Measurements from ENCODE around the gene SAP25. TPM values are rescaled to one million over a fixed set of nuclear protein-coding genes. Genes with fewer than 3 reads are reported as not detected.

SAP25 gene
- total and polyA plus RNA-seq, 2 donors: 2.5 TPM; not detected in 1

- Histone ChIP-seq H3K27ac (ENCODE audit: low read depth) (no peak overlapping the region), H3K36me3 (ENCODE audit: insufficient read depth) (peaks cover 15% of the 10 kb centered on the region)
These were observed 2.2 kb upstream of the SAP25 start for GRCh38 chr7:100575746-100576383.

GRCh38 chr7:100575206-100575631, 1.5 kb upstream of the SAP25 start:
- DNase-seq (ENCODE audit: extremely low spot score): no peak
- 80% methylated on average over 14 of the region's 14 CpGs for WGBS
- H3K27ac ChIP-seq (ENCODE audit: low read depth): no peak overlapping the region
- peaks cover 15% of the 10 kb centered on the region for H3K36me3 ChIP-seq (ENCODE audit: insufficient read depth)
- H3K4me3 ChIP-seq (ENCODE audit: low read depth, low read length): no peak overlapping the region
- no peaks in the 10 kb centered on the region for H3K4me1 ChIP-seq (ENCODE audit: insufficient read depth)

More at GRCh38 chr7:100575746-100576383, 2.2 kb upstream of the SAP25 start:
- no peaks in the 10 kb centered on the region for H3K4me1 ChIP-seq (ENCODE audit: insufficient read depth)
- no peak for DNase-seq (ENCODE audit: extremely low spot score)
- 90% methylated on average over 17 of the region's 17 CpGs for WGBS
- H3K4me3 ChIP-seq (ENCODE audit: low read depth, low read length): no peak overlapping the region

- 89% methylated on average over 44 of the region's 44 CpGs for WGBS
- no peaks in the 10 kb centered on the region for H3K4me1 ChIP-seq (ENCODE audit: insufficient read depth)
- H3K4me3 ChIP-seq (ENCODE audit: low read depth, low read length): no peak overlapping the region
- H3K36me3 ChIP-seq (ENCODE audit: insufficient read depth): peaks cover 15% of the 10 kb centered on the region
- H3K27ac ChIP-seq (ENCODE audit: low read depth): no peak overlapping the region
- no peak for DNase-seq (ENCODE audit: extremely low spot score)
These were observed 884 bp upstream of the SAP25 start for GRCh38 chr7:100574362-100575205.

GRCh38 chr7:100572949-100573675, 588 bp downstream of the SAP25 start:
- no peak overlapping the region for H3K4me3 ChIP-seq (ENCODE audit: low read depth, low read length)
- no peaks in the 10 kb centered on the region for H3K4me1 ChIP-seq (ENCODE audit: insufficient read depth)
- WGBS: 94% methylated on average over 30 of the region's 30 CpGs
- peaks cover 15% of the 10 kb centered on the region for H3K36me3 ChIP-seq (ENCODE audit: insufficient read depth)
- DNase-seq (ENCODE audit: extremely low spot score): no peak
- no peak overlapping the region for H3K27ac ChIP-seq (ENCODE audit: low read depth)

GRCh38 chr7:100572281-100572948, 1.3 kb downstream of the SAP25 start:
- Histone ChIP-seq H3K4me3 (ENCODE audit: low read depth, low read length) (no peak overlapping the region), H3K36me3 (ENCODE audit: insufficient read depth) (peaks cover 12% of the 10 kb centered on the region), H3K4me1 (ENCODE audit: insufficient read depth) (no peaks in the 10 kb centered on the region), H3K27ac (ENCODE audit: low read depth) (no peak overlapping the region)
- DNase-seq (ENCODE audit: extremely low spot score): no peak
- 77% methylated on average over 20 of the region's 20 CpGs for WGBS

GRCh38 chr7:100571829-100572116, 1.9 kb downstream of the SAP25 start:
- H3K4me1 ChIP-seq (ENCODE audit: insufficient read depth): no peaks in the 10 kb centered on the region
- H3K36me3 ChIP-seq (ENCODE audit: insufficient read depth): peaks cover 10% of the 10 kb centered on the region
- no peak overlapping the region for H3K27ac ChIP-seq (ENCODE audit: low read depth)
- no peak for DNase-seq (ENCODE audit: extremely low spot score)
- WGBS: 98% methylated on average over 2 of the region's 2 CpGs
- H3K4me3 ChIP-seq (ENCODE audit: low read depth, low read length): no peak overlapping the region

- Histone ChIP-seq H3K36me3 (ENCODE audit: insufficient read depth) (peaks cover 7% of the 10 kb centered on the region), H3K4me1 (ENCODE audit: insufficient read depth) (no peaks in the 10 kb centered on the region), H3K27ac (ENCODE audit: low read depth) (no peak overlapping the region), H3K4me3 (ENCODE audit: low read depth, low read length) (no peak overlapping the region)
- WGBS: 70% methylated on average over 26 of the region's 26 CpGs
- DNase-seq (ENCODE audit: extremely low spot score): no peak
These were observed 2.5 kb downstream of the SAP25 start for GRCh38 chr7:100570954-100571828.

- H3K4me3 ChIP-seq (ENCODE audit: low read depth, low read length): peak overlapping the region; percentile 15
- WGBS: 22% methylated on average over 36 of the region's 36 CpGs
- H3K4me1 ChIP-seq (ENCODE audit: insufficient read depth): no peaks in the 10 kb centered on the region
- H3K27ac ChIP-seq (ENCODE audit: low read depth): no peak overlapping the region
- no peak for DNase-seq (ENCODE audit: extremely low spot score)
- no peaks in the 10 kb centered on the region for H3K36me3 ChIP-seq (ENCODE audit: insufficient read depth)
These were observed 4.5 kb downstream of the SAP25 start for GRCh38 chr7:100568896-100569844.

- H3K27ac ChIP-seq (ENCODE audit: low read depth): no peak overlapping the region
- 75% methylated on average over 11 of the region's 11 CpGs for WGBS
- no peaks in the 10 kb centered on the region for H3K36me3 ChIP-seq (ENCODE audit: insufficient read depth)
- DNase-seq (ENCODE audit: extremely low spot score): no peak
- H3K4me3 ChIP-seq (ENCODE audit: low read depth, low read length): no peak overlapping the region
- no peaks in the 10 kb centered on the region for H3K4me1 ChIP-seq (ENCODE audit: insufficient read depth)
These were observed 5.4 kb downstream of the SAP25 start for GRCh38 chr7:100568176-100568895.

- H3K27ac ChIP-seq (ENCODE audit: low read depth): no peak overlapping the region
- H3K4me1 ChIP-seq (ENCODE audit: insufficient read depth): no peaks in the 10 kb centered on the region
- H3K4me3 ChIP-seq (ENCODE audit: low read depth, low read length): no peak overlapping the region
- no peak for DNase-seq (ENCODE audit: extremely low spot score)
- WGBS: 53% methylated on average over 3 of the region's 3 CpGs
- H3K36me3 ChIP-seq (ENCODE audit: insufficient read depth): no peaks in the 10 kb centered on the region
These were observed 5.9 kb downstream of the SAP25 start for GRCh38 chr7:100567751-100568175.

GRCh38 chr7:100567031-100567730, 6.5 kb downstream of the SAP25 start:
- Histone ChIP-seq H3K4me1 (ENCODE audit: insufficient read depth) (no peaks in the 10 kb centered on the region), H3K4me3 (ENCODE audit: low read depth, low read length) (no peak overlapping the region), H3K36me3 (ENCODE audit: insufficient read depth) (no peaks in the 10 kb centered on the region), H3K27ac (ENCODE audit: low read depth) (no peak overlapping the region)
- WGBS: 64% methylated on average over 12 of the region's 12 CpGs
- DNase-seq (ENCODE audit: extremely low spot score): no peak
